HEK293 (cell line): ENCODE measurements around the gene GTF2H2C.

Experiments used
- HOXC10 ChIP-seq: sonication (generic); formaldehyde crosslinking; IDR thresholded peaks from 2 replicates; pipeline ENCODE4 v1.8.1; 2023; ENCODE audit warnings: mild to moderate bottlenecking, missing genetic modification reagents
- HOXD13 ChIP-seq: sonication (generic); formaldehyde crosslinking; IDR thresholded peaks from 2 replicates; pipeline ENCODE4 v1.8.0; 2022; ENCODE audit warnings: missing genetic modification reagents, borderline replicate concordance
- KLF8 ChIP-seq: fragments of 450-650 bp; formaldehyde crosslinking; IDR thresholded peaks from 2 replicates; pipeline ENCODE4 v1.5.1; 2016; ENCODE audit warnings: missing biosample characterization, missing genetic modification characterization
- MZF1 ChIP-seq: fragments of 450-650 bp; formaldehyde crosslinking; IDR thresholded peaks from 2 replicates; pipeline ENCODE4 v1.5.1; 2017; ENCODE audit warnings: missing biosample characterization, missing genetic modification characterization, borderline replicate concordance
- PRDM1 ChIP-seq: fragments of 450-650 bp; formaldehyde crosslinking; IDR thresholded peaks from 2 replicates; pipeline ENCODE4; 2016; ENCODE audit warnings: missing biosample characterization, missing genetic modification characterization
- SP2 ChIP-seq: fragments of 450-650 bp; formaldehyde crosslinking; IDR thresholded peaks from 2 replicates; pipeline ENCODE4 v1.5.1; 2016; ENCODE audit warnings: missing biosample characterization, missing genetic modification characterization
- ZBTB8A ChIP-seq: fragments of 450-650 bp; formaldehyde crosslinking; IDR thresholded peaks from 2 replicates; pipeline ENCODE4 v1.5.1; 2016; ENCODE audit warnings: missing biosample characterization, missing genetic modification characterization
- ZFP69B ChIP-seq: fragments of 450-650 bp; formaldehyde crosslinking; IDR thresholded peaks from 2 replicates; pipeline ENCODE4 v1.5.1; 2016; ENCODE audit warnings: missing biosample characterization, missing genetic modification characterization
- ZNF112 ChIP-seq: fragments of 450-650 bp; formaldehyde crosslinking; IDR thresholded peaks from 2 replicates; pipeline ENCODE4 v1.5.0; 2017; ENCODE audit warnings: missing biosample characterization, missing genetic modification characterization
- ZNF121 ChIP-seq: fragments of 450-650 bp; formaldehyde crosslinking; IDR thresholded peaks from 2 replicates; pipeline ENCODE4 v1.5.1; 2016; ENCODE audit warnings: missing biosample characterization, missing genetic modification characterization
- ZNF133 ChIP-seq: fragments of 450-650 bp; formaldehyde crosslinking; IDR thresholded peaks from 2 replicates; pipeline ENCODE4 v1.5.1; 2016; ENCODE audit warnings: missing biosample characterization, missing genetic modification characterization
- ZNF146 ChIP-seq: fragments of 450-650 bp; formaldehyde crosslinking; IDR thresholded peaks from 2 replicates; pipeline ENCODE4 v1.5.1; 2016; ENCODE audit warnings: missing biosample characterization, missing genetic modification characterization
- ZNF16 ChIP-seq: fragments of 450-650 bp; formaldehyde crosslinking; IDR thresholded peaks from 2 replicates; pipeline ENCODE4 v1.5.1; 2016; ENCODE audit warnings: low read depth, missing biosample characterization, missing genetic modification characterization
- ZNF169 ChIP-seq: fragments of 450-650 bp; formaldehyde crosslinking; IDR thresholded peaks from 2 replicates; pipeline ENCODE4 v1.5.1; 2016; ENCODE audit warnings: missing biosample characterization, missing genetic modification characterization
- ZNF175 ChIP-seq: fragments of 450-650 bp; formaldehyde crosslinking; IDR thresholded peaks from 2 replicates; pipeline ENCODE4 v1.5.1; 2016; ENCODE audit warnings: missing biosample characterization, missing genetic modification characterization
- ZNF202 ChIP-seq: fragments of 450-650 bp; formaldehyde crosslinking; IDR thresholded peaks from 2 replicates; pipeline ENCODE4 v1.5.1; 2016; ENCODE audit warnings: missing biosample characterization, missing genetic modification characterization, borderline replicate concordance
- ZNF302 ChIP-seq: fragments of 450-650 bp; formaldehyde crosslinking; IDR thresholded peaks from 2 replicates; pipeline ENCODE4 v1.5.1; 2016; ENCODE audit warnings: missing biosample characterization, missing genetic modification characterization, low read depth
- ZNF324 ChIP-seq: fragments of 450-650 bp; formaldehyde crosslinking; IDR thresholded peaks from 2 replicates; pipeline ENCODE4 v1.5.1; 2016; ENCODE audit warnings: missing biosample characterization, missing genetic modification characterization
- ZNF335 ChIP-seq: fragments of 450-650 bp; formaldehyde crosslinking; conservative IDR thresholded peaks from 2 replicates; pipeline ENCODE4 v1.5.1; 2016; ENCODE audit warnings: missing biosample characterization, missing genetic modification characterization
- ZNF350 ChIP-seq: fragments of 450-650 bp; formaldehyde crosslinking; IDR thresholded peaks from 2 replicates; pipeline ENCODE4 v1.5.0; 2017; ENCODE audit warnings: missing biosample characterization, mild to moderate bottlenecking, missing genetic modification characterization
- ZNF354C ChIP-seq: fragments of 450-650 bp; formaldehyde crosslinking; IDR thresholded peaks from 2 replicates; pipeline ENCODE4 v1.5.1; 2016; ENCODE audit warnings: missing biosample characterization, missing genetic modification characterization, low read depth, borderline replicate concordance
- ZNF37A ChIP-seq: fragments of 450-650 bp; IDR thresholded peaks from 2 replicates; pipeline ENCODE4 v1.5.1; 2018; ENCODE audit warnings: missing biosample characterization, missing genetic modification characterization
- ZNF391 ChIP-seq: fragments of 450-650 bp; formaldehyde crosslinking; IDR thresholded peaks from 2 replicates; pipeline ENCODE4 v1.5.1; 2016; ENCODE audit warnings: low read depth, missing biosample characterization, missing genetic modification characterization, borderline replicate concordance
- ZNF488 ChIP-seq: fragments of 450-650 bp; formaldehyde crosslinking; IDR thresholded peaks from 2 replicates; pipeline ENCODE4 v1.5.1; 2016; ENCODE audit warnings: missing biosample characterization, missing genetic modification characterization
- ZNF510 ChIP-seq: fragments of 450-650 bp; formaldehyde crosslinking; IDR thresholded peaks from 2 replicates; pipeline ENCODE4 v1.5.1; 2018; ENCODE audit warnings: mild to moderate bottlenecking, missing genetic modification characterization, missing biosample characterization; ENCODE audit not compliant: insufficient replicate concordance
- ZNF514 ChIP-seq: fragments of 450-650 bp; formaldehyde crosslinking; IDR thresholded peaks from 2 replicates; pipeline ENCODE4 v1.5.1; 2016; ENCODE audit warnings: missing biosample characterization, missing genetic modification characterization
- ZNF585B ChIP-seq: fragments of 450-650 bp; formaldehyde crosslinking; IDR thresholded peaks from 2 replicates; pipeline ENCODE4 v1.5.1; 2016; ENCODE audit warnings: missing biosample characterization, missing genetic modification characterization
- ZNF626 ChIP-seq: fragments of 450-650 bp; sonication (Bioruptor Pico); formaldehyde crosslinking; IDR thresholded peaks from 2 replicates; pipeline ENCODE4 v1.5.1; 2018; ENCODE audit warnings: missing biosample characterization, missing genetic modification characterization, inconsistent platforms
- ZNF660 ChIP-seq: fragments of 450-650 bp; IDR thresholded peaks from 2 replicates; pipeline ENCODE4 v1.5.1; 2018; ENCODE audit warnings: missing biosample characterization, mild to moderate bottlenecking, missing genetic modification characterization
- ZNF664 ChIP-seq: fragments of 450-650 bp; formaldehyde crosslinking; IDR thresholded peaks from 2 replicates; pipeline ENCODE4 v1.5.1; 2016; ENCODE audit warnings: missing biosample characterization, missing genetic modification characterization
- ZNF76 ChIP-seq: fragments of 450-650 bp; formaldehyde crosslinking; IDR thresholded peaks from 2 replicates; pipeline ENCODE4; 2016; ENCODE audit warnings: low read depth, missing biosample characterization, missing genetic modification characterization, borderline replicate concordance
- ZNF768 ChIP-seq: fragments of 450-650 bp; formaldehyde crosslinking; IDR thresholded peaks from 2 replicates; pipeline ENCODE4 v1.5.1; 2018; ENCODE audit warnings: missing biosample characterization, mild to moderate bottlenecking, missing genetic modification characterization
- TF ChIP-seq, protein P1 (sequence below): fragments of 450-650 bp; formaldehyde crosslinking; IDR thresholded peaks from 2 replicates; pipeline ENCODE4 v1.5.1; 2016; ENCODE audit warnings: missing biosample characterization, missing genetic modification characterization, borderline replicate concordance
- TF ChIP-seq, protein P2 (sequence below): fragments of 450-650 bp; formaldehyde crosslinking; IDR thresholded peaks from 2 replicates; pipeline ENCODE4 v1.5.1; 2016; ENCODE audit warnings: missing biosample characterization, missing genetic modification characterization
- TF ChIP-seq, protein P3 (sequence below): fragments of 450-650 bp; formaldehyde crosslinking; IDR thresholded peaks from 2 replicates; pipeline ENCODE4 v1.5.1; 2016; ENCODE audit warnings: missing biosample characterization, missing genetic modification characterization

Gene GTF2H2C

GRCh38 chr5:69517763-69518212, 42.2 kb upstream of the GTF2H2C start (continued):
- TF ChIP-seq, protein P1, sequence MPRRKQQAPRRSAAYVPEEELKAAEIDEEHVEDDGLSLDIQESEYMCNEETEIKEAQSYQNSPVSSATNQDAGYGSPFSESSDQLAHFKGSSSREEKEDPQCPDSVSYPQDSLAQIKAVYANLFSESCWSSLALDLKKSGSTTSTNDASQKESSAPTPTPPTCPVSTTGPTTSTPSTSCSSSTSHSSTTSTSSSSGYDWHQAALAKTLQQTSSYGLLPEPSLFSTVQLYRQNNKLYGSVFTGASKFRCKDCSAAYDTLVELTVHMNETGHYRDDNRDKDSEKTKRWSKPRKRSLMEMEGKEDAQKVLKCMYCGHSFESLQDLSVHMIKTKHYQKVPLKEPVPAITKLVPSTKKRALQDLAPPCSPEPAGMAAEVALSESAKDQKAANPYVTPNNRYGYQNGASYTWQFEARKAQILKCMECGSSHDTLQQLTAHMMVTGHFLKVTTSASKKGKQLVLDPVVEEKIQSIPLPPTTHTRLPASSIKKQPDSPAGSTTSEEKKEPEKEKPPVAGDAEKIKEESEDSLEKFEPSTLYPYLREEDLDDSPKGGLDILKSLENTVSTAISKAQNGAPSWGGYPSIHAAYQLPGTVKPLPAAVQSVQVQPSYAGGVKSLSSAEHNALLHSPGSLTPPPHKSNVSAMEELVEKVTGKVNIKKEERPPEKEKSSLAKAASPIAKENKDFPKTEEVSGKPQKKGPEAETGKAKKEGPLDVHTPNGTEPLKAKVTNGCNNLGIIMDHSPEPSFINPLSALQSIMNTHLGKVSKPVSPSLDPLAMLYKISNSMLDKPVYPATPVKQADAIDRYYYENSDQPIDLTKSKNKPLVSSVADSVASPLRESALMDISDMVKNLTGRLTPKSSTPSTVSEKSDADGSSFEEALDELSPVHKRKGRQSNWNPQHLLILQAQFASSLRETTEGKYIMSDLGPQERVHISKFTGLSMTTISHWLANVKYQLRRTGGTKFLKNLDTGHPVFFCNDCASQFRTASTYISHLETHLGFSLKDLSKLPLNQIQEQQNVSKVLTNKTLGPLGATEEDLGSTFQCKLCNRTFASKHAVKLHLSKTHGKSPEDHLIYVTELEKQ (tag by site-specific recombination): peak; percentile 70; the same call in 1 of the 2 replicates
- TF ChIP-seq KLF8 (tag by site-specific recombination): peak; percentile 90
- no peak for TF ChIP-seq ZNF121 (tag by site-specific recombination)
- no peak for TF ChIP-seq HOXD13 (CRISPR knock-in tag)
- TF ChIP-seq ZNF626 (tag by site-specific recombination): no peak
- no peak for TF ChIP-seq ZNF175 (tag by site-specific recombination)
- TF ChIP-seq, protein P2, sequence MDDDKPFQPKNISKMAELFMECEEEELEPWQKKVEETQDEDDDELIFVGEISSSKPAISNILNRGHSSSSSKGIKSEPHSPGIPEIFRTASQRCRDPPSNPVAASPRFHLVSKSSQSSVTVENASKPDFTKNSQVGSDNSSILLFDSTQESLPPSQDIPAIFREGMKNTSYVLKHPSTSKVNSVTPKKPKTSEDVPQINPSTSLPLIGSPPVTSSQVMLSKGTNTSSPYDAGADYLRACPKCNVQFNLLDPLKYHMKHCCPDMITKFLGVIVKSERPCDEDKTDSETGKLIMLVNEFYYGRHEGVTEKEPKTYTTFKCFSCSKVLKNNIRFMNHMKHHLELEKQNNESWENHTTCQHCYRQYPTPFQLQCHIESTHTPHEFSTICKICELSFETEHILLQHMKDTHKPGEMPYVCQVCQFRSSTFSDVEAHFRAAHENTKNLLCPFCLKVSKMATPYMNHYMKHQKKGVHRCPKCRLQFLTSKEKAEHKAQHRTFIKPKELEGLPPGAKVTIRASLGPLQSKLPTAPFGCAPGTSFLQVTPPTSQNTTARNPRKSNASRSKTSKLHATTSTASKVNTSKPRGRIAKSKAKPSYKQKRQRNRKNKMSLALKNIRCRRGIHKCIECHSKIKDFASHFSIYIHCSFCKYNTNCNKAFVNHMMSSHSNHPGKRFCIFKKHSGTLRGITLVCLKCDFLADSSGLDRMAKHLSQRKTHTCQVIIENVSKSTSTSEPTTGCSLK: no peak
- no peak for TF ChIP-seq SP2 (tag by site-specific recombination)
- no peak for TF ChIP-seq ZNF488 (tag by site-specific recombination)
- peak; percentile 56; the same call in 1 of the 2 replicates for TF ChIP-seq MZF1 (tag by site-specific recombination)
- no peak for TF ChIP-seq ZNF768 (tag by site-specific recombination)
- no peak for TF ChIP-seq HOXC10
- no peak for TF ChIP-seq ZNF354C (tag by site-specific recombination)
- no peak for TF ChIP-seq ZNF202 (tag by site-specific recombination)
- 0 out of 2 replicates have a peak, but pooled peaks have one; percentile 49 for TF ChIP-seq ZNF391 (tag by site-specific recombination)
- no peak for TF ChIP-seq ZNF133 (tag by site-specific recombination)
- TF ChIP-seq ZNF660 (tag by site-specific recombination): no peak
- TF ChIP-seq ZNF76 (tag by site-specific recombination): no peak
- TF ChIP-seq ZNF37A (tag by site-specific recombination): no peak
- no peak for TF ChIP-seq ZNF585B (tag by site-specific recombination)
- TF ChIP-seq ZBTB8A (tag by site-specific recombination): peak; percentile 67
- TF ChIP-seq ZNF16 (tag by site-specific recombination): no peak
- TF ChIP-seq ZNF350 (tag by site-specific recombination): no peak
- no peak; the same call in 1 of the 2 replicates for TF ChIP-seq ZNF664
- TF ChIP-seq, protein P3, sequence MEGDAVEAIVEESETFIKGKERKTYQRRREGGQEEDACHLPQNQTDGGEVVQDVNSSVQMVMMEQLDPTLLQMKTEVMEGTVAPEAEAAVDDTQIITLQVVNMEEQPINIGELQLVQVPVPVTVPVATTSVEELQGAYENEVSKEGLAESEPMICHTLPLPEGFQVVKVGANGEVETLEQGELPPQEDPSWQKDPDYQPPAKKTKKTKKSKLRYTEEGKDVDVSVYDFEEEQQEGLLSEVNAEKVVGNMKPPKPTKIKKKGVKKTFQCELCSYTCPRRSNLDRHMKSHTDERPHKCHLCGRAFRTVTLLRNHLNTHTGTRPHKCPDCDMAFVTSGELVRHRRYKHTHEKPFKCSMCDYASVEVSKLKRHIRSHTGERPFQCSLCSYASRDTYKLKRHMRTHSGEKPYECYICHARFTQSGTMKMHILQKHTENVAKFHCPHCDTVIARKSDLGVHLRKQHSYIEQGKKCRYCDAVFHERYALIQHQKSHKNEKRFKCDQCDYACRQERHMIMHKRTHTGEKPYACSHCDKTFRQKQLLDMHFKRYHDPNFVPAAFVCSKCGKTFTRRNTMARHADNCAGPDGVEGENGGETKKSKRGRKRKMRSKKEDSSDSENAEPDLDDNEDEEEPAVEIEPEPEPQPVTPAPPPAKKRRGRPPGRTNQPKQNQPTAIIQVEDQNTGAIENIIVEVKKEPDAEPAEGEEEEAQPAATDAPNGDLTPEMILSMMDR (tag by site-specific recombination): no peak
- TF ChIP-seq ZNF510: peak; percentile 6
- peak; percentile 61; the same call in 1 of the 2 replicates for TF ChIP-seq ZNF324 (tag by site-specific recombination)
- TF ChIP-seq ZNF514 (tag by site-specific recombination): no peak
- 0 out of 2 replicates have a peak, but pooled peaks have one; percentile 20 for TF ChIP-seq ZFP69B (tag by site-specific recombination)
- no peak for TF ChIP-seq ZNF302 (tag by site-specific recombination)
- TF ChIP-seq ZNF112 (tag by site-specific recombination): no peak
- TF ChIP-seq ZNF146: 0 out of 2 replicates have a peak, but pooled peaks have one; percentile 29
- TF ChIP-seq PRDM1: no peak
- TF ChIP-seq ZNF335 (tag by site-specific recombination): 0 out of 2 replicates have a peak, but pooled peaks have one; percentile 15
- no peak for TF ChIP-seq ZNF169 (tag by site-specific recombination)
